Stimulated activated CD4-positive, alpha-beta T cell treated with anti-CD3 and anti-CD28 coated beads, Interleukin-1b, Interleukin-23, amount 100 ng/mL, for 24 hours (primary cell): ENCODE measurements around the gene AQP7.
"Not testable (repeated sequence)": the region's sequence is repeated elsewhere in the genome, so short reads cannot be mapped to it uniquely, and the experiment has no call there.

Experiments
- DNase-seq, 4 experiments: peaks; one replicate each; pipeline ENCODE4 v3.0.0-alpha.2; 2020; ENCODE audit warnings: low read depth in 4 of 4, low spot score in 1 of 4

Gene AQP7

GRCh38 chr9:33434317-33435105 lies 32.1 kb upstream of the AQP7 start:
- no peak for DNase-seq

- no peak for DNase-seq
Measured at GRCh38 chr9:33433871-33434270, 31.5 kb upstream of the AQP7 start.

- DNase-seq, result no peak
Measured at GRCh38 chr9:33431420-33431819, 29.1 kb upstream of the AQP7 start.

GRCh38 chr9:33430942-33431341 lies 28.6 kb upstream of the AQP7 start:
- no peak for DNase-seq

- DNase-seq, result no peak
Measured at GRCh38 chr9:33429256-33429985, 27.1 kb upstream of the AQP7 start.

GRCh38 chr9:33426843-33427293 lies 24.5 kb upstream of the AQP7 start:
- no peak for DNase-seq

GRCh38 chr9:33425128-33425533 lies 22.8 kb upstream of the AQP7 start:
- DNase-seq, result no peak

- not testable (repeated sequence) for DNase-seq
Measured at GRCh38 chr9:33424492-33424891, 22.1 kb upstream of the AQP7 start.

- not testable (repeated sequence) for DNase-seq
Measured at GRCh38 chr9:33424043-33424442, 21.7 kb upstream of the AQP7 start.

- DNase-seq, result no peak
Measured at GRCh38 chr9:33419708-33420303, 17.4 kb upstream of the AQP7 start.

GRCh38 chr9:33418090-33418489 lies 15.7 kb upstream of the AQP7 start:
- DNase-seq, result no peak

- DNase-seq, result no peak
Measured at GRCh38 chr9:33416996-33417395, 14.6 kb upstream of the AQP7 start.

GRCh38 chr9:33415501-33416038 lies 13.2 kb upstream of the AQP7 start:
- peak; percentile 69 to 90 (median 72) for DNase-seq

- no peak for DNase-seq
Measured at GRCh38 chr9:33414889-33415500, 12.6 kb upstream of the AQP7 start.

- no peak for DNase-seq
Measured at GRCh38 chr9:33414268-33414667, 11.9 kb upstream of the AQP7 start.

- DNase-seq, result no peak
Measured at GRCh38 chr9:33408087-33408486, 5.7 kb upstream of the AQP7 start.

- no peak for DNase-seq
Measured at GRCh38 chr9:33407061-33407460, 4.7 kb upstream of the AQP7 start.

- DNase-seq, result no peak
Measured at GRCh38 chr9:33404788-33405362, 2.5 kb upstream of the AQP7 start.

- no peak for DNase-seq
Measured at GRCh38 chr9:33403941-33404787, 1.8 kb upstream of the AQP7 start.

GRCh38 chr9:33401809-33402208 lies 559 bp downstream of the AQP7 start:
- DNase-seq, result not testable (repeated sequence)
